IMR-90 (cell line): ENCODE data around the gene ATG7. TPM values are rescaled to one million over a fixed set of nuclear protein-coding genes. Genes with fewer than 3 reads are reported as not detected.

Experiments
- ATAC-seq: fragments of 200-7000 bp; cut with Tn5 transposase; 2 replicates; pipeline ENCODE4 v1.9.1; 2020; ENCODE audit warnings: low read depth, mild to moderate bottlenecking, moderate library complexity
- BruUV-seq: library from RNA; stranded (reverse); fragments of 400-500 nt; replicated peaks from 2 replicates; lab custom pipeline; 2021; lab: Mats Ljungman, UMichigan
- CTCF ChIA-PET: fragments of 300-600 bp; formaldehyde crosslinking; extraction: SDS; loops from one replicate; lab custom pipeline; 2021; ENCODE audit warnings: antibody characterized with exemption; lab: Yijun Ruan, JAX
- POLR2A ChIA-PET: fragments of 300-600 bp; sonication (Branson Sonifier 250); formaldehyde crosslinking; loops from one replicate; lab custom pipeline; 2022; ENCODE audit warnings: antibody characterized with exemption; ENCODE audit not compliant: unreplicated experiment; lab: Charles Lee
- DNase-seq: peaks from one replicate; pipeline ENCODE4 v3.0.0; 2013
- H2AFZ ChIP-seq: replicated peaks from 2 replicates; pipeline ENCODE3; 2013; ENCODE audit warnings: low read length, mild to moderate bottlenecking; ENCODE audit not compliant: poor library complexity
- H2AK5ac ChIP-seq: 2 replicates; pipeline ENCODE4 v1.6.1; 2013; ENCODE audit warnings: low read depth, low read length, inconsistent platforms
- H2AK9ac ChIP-seq: replicated peaks from 2 replicates; pipeline ENCODE3; 2013; ENCODE audit warnings: mild to moderate bottlenecking, low read depth, low read length, moderate library complexity; ENCODE audit not compliant: poor library complexity
- H2BK120ac ChIP-seq: 2 replicates; pipeline ENCODE4 v1.6.1; 2013; ENCODE audit warnings: low read depth, low read length, inconsistent platforms
- H2BK15ac ChIP-seq: 3 replicates; pipeline ENCODE4 v1.6.1; 2013; ENCODE audit warnings: low read depth, low read length, inconsistent platforms
- H2BK20ac ChIP-seq: 2 replicates; pipeline ENCODE4 v1.6.1; 2013; ENCODE audit warnings: low read depth, mild to moderate bottlenecking, inconsistent platforms, low read length, moderate library complexity
- H2BK5ac ChIP-seq: 2 replicates; pipeline ENCODE4 v1.6.1; 2013; ENCODE audit warnings: mild to moderate bottlenecking, low read depth, low read length, inconsistent platforms; ENCODE audit not compliant: poor library complexity, severe bottlenecking
- H3K14ac ChIP-seq: replicated peaks from 2 replicates; pipeline ENCODE4 v1.6.1; 2013; ENCODE audit warnings: low read depth, low read length, inconsistent platforms
- H3K18ac ChIP-seq: 2 replicates; pipeline ENCODE4 v1.6.1; 2013; ENCODE audit warnings: low read depth, low read length, control low read depth
- H3K23ac ChIP-seq: 2 replicates; pipeline ENCODE4 v1.6.1; 2013; ENCODE audit warnings: low read depth, low read length, inconsistent platforms
- H3K27ac ChIP-seq: 2 replicates; pipeline ENCODE4 v1.5.1; 2013; ENCODE audit warnings: mild to moderate bottlenecking, control low read depth, low read length; ENCODE audit not compliant: insufficient read depth
- H3K27me3 ChIP-seq: 2 replicates; pipeline ENCODE4 v1.6.1; 2013; ENCODE audit warnings: low read length; ENCODE audit not compliant: control insufficient read depth, insufficient read depth
- H3K36me3 ChIP-seq: 2 replicates; pipeline ENCODE4 v1.6.1; 2013; ENCODE audit warnings: low read length, mixed read lengths; ENCODE audit not compliant: control insufficient read depth, insufficient read depth
- H3K4ac ChIP-seq: 2 replicates; pipeline ENCODE4 v1.6.1; 2013; ENCODE audit warnings: low read depth, low read length, inconsistent platforms
- H3K4me1 ChIP-seq: 2 replicates; pipeline ENCODE4 v1.6.1; 2013; ENCODE audit warnings: low read length, mixed read lengths; ENCODE audit not compliant: control insufficient read depth, insufficient read depth
- H3K4me2 ChIP-seq: 2 replicates; pipeline ENCODE4 v1.6.1; 2013; ENCODE audit warnings: low read depth, mild to moderate bottlenecking, control low read depth, low read length, moderate library complexity
- H3K4me3 ChIP-seq: 2 replicates; pipeline ENCODE4 v1.5.1; 2013; ENCODE audit warnings: low read depth, mild to moderate bottlenecking, control low read depth, low read length, moderate library complexity; ENCODE audit not compliant: insufficient read depth
- H3K56ac ChIP-seq: 2 replicates; pipeline ENCODE4 v1.6.1; 2013; ENCODE audit warnings: low read length, inconsistent platforms; ENCODE audit not compliant: insufficient read depth; ENCODE audit errors: extremely low read depth
- H3K79me1 ChIP-seq, 2 experiments: 2 replicates each; pipeline ENCODE4 v1.6.1; 2013; ENCODE audit warnings: low read length in 2 of 2, inconsistent platforms in 1 of 2, low read depth in 1 of 2
- H3K9ac ChIP-seq: 2 replicates; pipeline ENCODE4 v1.6.1; 2013; ENCODE audit warnings: low read depth, low read length, control low read depth
- H3K9me1 ChIP-seq: 2 replicates; pipeline ENCODE4 v1.6.1; 2013; ENCODE audit warnings: low read length, inconsistent platforms; ENCODE audit not compliant: insufficient read depth
- H3K9me3 ChIP-seq: 2 replicates; pipeline ENCODE4 v1.6.1; 2013; ENCODE audit warnings: low read length; ENCODE audit not compliant: control insufficient read depth, insufficient read depth
- H4K20me1 ChIP-seq: 2 replicates; pipeline ENCODE4 v1.6.1; 2013; ENCODE audit warnings: low read length, inconsistent platforms; ENCODE audit not compliant: insufficient read depth
- H4K5ac ChIP-seq: 2 replicates; pipeline ENCODE4 v1.6.1; 2013; ENCODE audit warnings: mild to moderate bottlenecking, low read depth, low read length, control low read depth
- H4K8ac ChIP-seq, 2 experiments: 2 replicates each; pipeline ENCODE4 v1.6.1; 2013; ENCODE audit warnings: low read depth in 2 of 2, low read length in 2 of 2, control low read depth in 1 of 2, inconsistent platforms in 1 of 2
- H4K91ac ChIP-seq: 2 replicates; pipeline ENCODE4 v1.6.1; 2013; ENCODE audit warnings: low read depth, low read length, inconsistent platforms; ENCODE audit not compliant: insufficient read depth
- NFE2L2 ChIP-seq: fragments of 150-350 bp; IDR thresholded peaks from 2 replicates; pipeline ENCODE4 v1.6.1; 2016; ENCODE audit warnings: low read depth, mild to moderate bottlenecking, low read length
- RCOR1 ChIP-seq: IDR thresholded peaks from 2 replicates; pipeline ENCODE4 v1.6.1; 2012; ENCODE audit warnings: mild to moderate bottlenecking, low read length, improper control_type of control experiment; ENCODE audit not compliant: insufficient replicate concordance
- USF2 ChIP-seq: fragments of 150-350 bp; IDR thresholded peaks from 2 replicates; pipeline ENCODE4 v1.6.1; 2017; ENCODE audit warnings: mild to moderate bottlenecking, antibody characterized with exemption, low read length, low read depth
- WGBS, 2 experiments: methylation state at CpG; one replicate each; pipeline versions ENCODE4 v1.1.5 to v1.1.7; 2013; ENCODE audit warnings: missing lambda C conversion rate in 2 of 2; ENCODE audit not compliant: insufficient read length in 1 of 2; ENCODE audit errors: extremely low coverage in 2 of 2; 5-methylcytosine and 5-hydroxymethylcytosine counted together
- dilution Hi-C: fragments of 300-500 bp; cut with HindIII; formaldehyde crosslinking; loops from one replicate; pipeline ENCODE4 v1.14.3; 2018; ENCODE audit warnings: low sequenced_read_pairs; ENCODE audit not compliant: unreplicated experiment
- in situ Hi-C: fragments of 300-500 bp; cut with MboI; formaldehyde crosslinking; loops from 3 replicates; pipeline ENCODE4 v1.14.3; 2019; ENCODE audit warnings: low sequenced_read_pairs, inconsistent platforms, mixed read lengths
- intact Hi-C: fragments of 100-400 bp; cut with micrococcal nuclease; formaldehyde crosslinking; loops from 2 replicates; pipeline ENCODE4 v1.10.0; 2022
- polyA plus RNA-seq, 3 experiments: library from polyadenylated mRNA; depleted of rRNA; stranded (reverse); fragments of >200 nt; gene quantifications; 2 replicates each; pipeline ENCODE4 v1.2.3, GENCODE V29; 2012; ENCODE audit warnings: low replicate concordance in 1 of 3
- total RNA-seq: library from RNA; depleted of rRNA; stranded (reverse); fragments of >200 nt; gene quantifications from 2 replicates; pipeline ENCODE4 v1.2.3, GENCODE V29; 2012

ATG7 gene
- total and polyA plus RNA-seq, 2 of the 4 experiments (the other 2 are of a cell fraction), result 15.6 to 51.4 TPM

DNA sequence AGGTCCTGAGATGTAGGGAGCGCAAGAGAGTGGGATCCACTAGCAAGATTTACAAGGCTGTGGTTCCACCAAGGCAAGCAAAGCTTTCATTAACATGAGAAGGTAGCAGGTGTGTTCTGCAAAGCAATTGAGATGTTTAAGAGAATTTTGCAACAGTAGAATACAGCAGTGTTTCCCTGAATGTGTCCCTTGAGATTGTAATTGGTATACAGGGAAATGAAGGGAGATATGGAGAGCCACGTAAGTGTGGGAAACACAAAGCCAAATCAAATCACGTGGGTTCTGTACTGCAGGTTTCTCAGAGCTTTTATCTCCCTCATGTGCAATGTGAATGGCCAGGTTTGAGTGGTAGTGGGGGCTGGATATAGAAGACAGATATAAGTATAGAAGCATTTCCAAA is 67.3 kb downstream of the ATG7 start:
- Histone ChIP-seq H2BK20ac (no peak overlapping the region), H4K5ac (no peak overlapping the region), H2AK5ac (no peak overlapping the region), H3K27ac (no peak overlapping the region), H3K18ac (no peak overlapping the region), H3K4ac (no peak overlapping the region), H2AFZ (no peak overlapping the region), H3K9ac (no peak overlapping the region), H3K56ac (no peak overlapping the region), H3K36me3 (peaks cover 7% of the 10 kb centered on the region), H3K4me3 (no peak overlapping the region), H3K4me2 (no peak overlapping the region), H2BK5ac (no peak overlapping the region), H2BK15ac (no peak overlapping the region), H3K27me3 (no peaks in the 10 kb centered on the region), H4K91ac (no peak overlapping the region), H3K79me1 (no peaks in the 10 kb centered on the region), H2AK9ac (no peak overlapping the region), H3K4me1 (peaks cover 3% of the 10 kb centered on the region), H2BK120ac (no peak overlapping the region), H4K20me1 (no peaks in the 10 kb centered on the region), H3K9me1 (no peaks in the 10 kb centered on the region), H3K23ac (no peak overlapping the region; the same call in 1 of the 2 replicates), H4K8ac (no peak overlapping the region), H3K9me3 (no peaks in the 10 kb centered on the region), H3K14ac (no peak overlapping the region)
- in situ Hi-C loops (loop anchor here (5.0 to 25.0 kb wide), 4 partner anchors 177 to 577 kb away; partner anchors contain the start of gene HRH1), dilution Hi-C loops (no loop called here), intact Hi-C loops (no loop called here)
- ATAC-seq (no peak), DNase-seq (no peak)
- WGBS, 2 experiments, result 100% methylated on average over 1 of the region's 3 CpGs; no CpG with 5 or more reads in 1 of the 2 experiments
- ChIA-PET POLR2A (no interaction called here), CTCF (no interaction called here)
- TF ChIP-seq NFE2L2, result no peak
- TF ChIP-seq USF2, result no peak
- TF ChIP-seq RCOR1, result no peak
- BruUV-seq, result no TSS peak
